ENCODE data around the gene SLC22A23. TPM values are rescaled to one million over a fixed set of nuclear protein-coding genes. Genes with fewer than 3 reads are reported as not detected.

Gene SLC22A23
- total RNA-seq, 1 donor from 2014 or later, result 5.7 TPM

- no peaks in the 10 kb centered on the region for H4K20me1 ChIP-seq (ENCODE audit: insufficient read depth, low read length)
- H3K4me1 ChIP-seq (ENCODE audit: insufficient read depth, low read length), result peaks cover 5% of the 10 kb centered on the region
- peaks cover 9% of the 10 kb centered on the region for H3K36me3 Mint-ChIP-seq (ENCODE audit: low read depth, unreplicated experiment)
- H3K27me3 Mint-ChIP-seq (ENCODE audit: low read depth, unreplicated experiment), result peaks cover 29% of the 10 kb centered on the region
- H3K27me3 ChIP-seq (ENCODE audit: insufficient read depth, low read length), result no peaks in the 10 kb centered on the region
- no peak overlapping the region for H3K4me3 ChIP-seq (ENCODE audit: insufficient read depth, low read depth, low read length)
- H3K27ac Mint-ChIP-seq (ENCODE audit: unreplicated experiment), result no peak overlapping the region
- H3K9me3 Mint-ChIP-seq (ENCODE audit: unreplicated experiment), result no peaks in the 10 kb centered on the region
- H3K9me3 ChIP-seq (ENCODE audit: insufficient read depth, low read depth, low read length), result no peaks in the 10 kb centered on the region
- FAIRE-seq, result no peak
- H3K36me3 ChIP-seq (ENCODE audit: insufficient read depth, low read length), result no peaks in the 10 kb centered on the region
- no peaks in the 10 kb centered on the region for H3K79me2 ChIP-seq (ENCODE audit: insufficient read depth, low read length)
- H3K4me3 Mint-ChIP-seq (ENCODE audit: unreplicated experiment), result no peak overlapping the region
- H3K4me2 ChIP-seq (ENCODE audit: low read length), result no peak overlapping the region
- no peak overlapping the region for H2AFZ ChIP-seq (ENCODE audit: low read depth, low read length)
- H3K27ac ChIP-seq (ENCODE audit: low read depth, low read length), result no peak overlapping the region
- H3K9ac ChIP-seq (ENCODE audit: low read length), result no peak overlapping the region
- DNase-seq (ENCODE audit: low read depth), result no peak
- peaks cover 3% of the 10 kb centered on the region for H3K4me1 Mint-ChIP-seq (ENCODE audit: low read depth, unreplicated experiment)
- TF ChIP-seq CTCF (IDR thresholded peaks at IDR 0.05; ENCODE audit: insufficient read depth, low read depth, low read length) (no peak), EZH2 (IDR thresholded peaks at IDR 0.05; ENCODE audit: insufficient read depth, low read length) (no peak)
These were observed 163.3 kb downstream of the SLC22A23 start for GRCh38 chr6:3293271-3294155.

- H3K4me2 ChIP-seq (ENCODE audit: low read length), result no peak overlapping the region
- H3K79me2 ChIP-seq (ENCODE audit: insufficient read depth, low read length), result no peaks in the 10 kb centered on the region
- TF ChIP-seq CTCF (IDR thresholded peaks at IDR 0.05; ENCODE audit: insufficient read depth, low read depth, low read length) (no peak), EZH2 (IDR thresholded peaks at IDR 0.05; ENCODE audit: insufficient read depth, low read length) (no peak)
- no peak overlapping the region for H3K27ac ChIP-seq (ENCODE audit: low read depth, low read length)
- Mint-ChIP-seq H3K4me3 (ENCODE audit: unreplicated experiment) (no peak overlapping the region), H3K27me3 (ENCODE audit: low read depth, unreplicated experiment) (peaks cover 32% of the 10 kb centered on the region), H3K4me1 (ENCODE audit: low read depth, unreplicated experiment) (peaks cover 3% of the 10 kb centered on the region), H3K9me3 (ENCODE audit: unreplicated experiment) (no peaks in the 10 kb centered on the region), H3K36me3 (ENCODE audit: low read depth, unreplicated experiment) (peaks cover 9% of the 10 kb centered on the region), H3K27ac (ENCODE audit: unreplicated experiment) (no peak overlapping the region)
- H3K4me1 ChIP-seq (ENCODE audit: insufficient read depth, low read length), result peaks cover 5% of the 10 kb centered on the region
- no peak for FAIRE-seq
- no peaks in the 10 kb centered on the region for H3K27me3 ChIP-seq (ENCODE audit: insufficient read depth, low read length)
- no peak overlapping the region for H3K9ac ChIP-seq (ENCODE audit: low read length)
- no peak overlapping the region for H2AFZ ChIP-seq (ENCODE audit: low read depth, low read length)
- no peaks in the 10 kb centered on the region for H4K20me1 ChIP-seq (ENCODE audit: insufficient read depth, low read length)
- H3K36me3 ChIP-seq (ENCODE audit: insufficient read depth, low read length), result no peaks in the 10 kb centered on the region
- H3K9me3 ChIP-seq (ENCODE audit: insufficient read depth, low read depth, low read length), result no peaks in the 10 kb centered on the region
- no peak for DNase-seq (ENCODE audit: low read depth)
- H3K4me3 ChIP-seq (ENCODE audit: insufficient read depth, low read depth, low read length), result no peak overlapping the region
These were observed 164.2 kb downstream of the SLC22A23 start for GRCh38 chr6:3292431-3293197.
